ENCODE data around the gene FYCO1.

- no peak for TF ChIP-seq CTCF (conservative IDR thresholded peaks at IDR 0.05 in 1 of 2, IDR thresholded peaks at IDR 0.05 in 1 of 2; ENCODE audit: extremely low read depth in 1 of 2, insufficient read depth in 1 of 2, low read depth in 1 of 2, low read length in 2 of 2)
- TF ChIP-seq EZH2 (IDR thresholded peaks at IDR 0.05; ENCODE audit: borderline replicate concordance, low read length): no peak
Measured at GRCh38 chr3:45942051-45942825, 53.4 kb downstream of the FYCO1 start.
